NCI-H1417 (cell line): ENCODE measurements around the gene SH2D3A.

ENCODE experiments used
- DNase-seq, 3 experiments: peaks; one replicate each; lab custom pipeline; 2025; lab: John Stamatoyannopoulos, UW

The SH2D3A gene

DNA sequence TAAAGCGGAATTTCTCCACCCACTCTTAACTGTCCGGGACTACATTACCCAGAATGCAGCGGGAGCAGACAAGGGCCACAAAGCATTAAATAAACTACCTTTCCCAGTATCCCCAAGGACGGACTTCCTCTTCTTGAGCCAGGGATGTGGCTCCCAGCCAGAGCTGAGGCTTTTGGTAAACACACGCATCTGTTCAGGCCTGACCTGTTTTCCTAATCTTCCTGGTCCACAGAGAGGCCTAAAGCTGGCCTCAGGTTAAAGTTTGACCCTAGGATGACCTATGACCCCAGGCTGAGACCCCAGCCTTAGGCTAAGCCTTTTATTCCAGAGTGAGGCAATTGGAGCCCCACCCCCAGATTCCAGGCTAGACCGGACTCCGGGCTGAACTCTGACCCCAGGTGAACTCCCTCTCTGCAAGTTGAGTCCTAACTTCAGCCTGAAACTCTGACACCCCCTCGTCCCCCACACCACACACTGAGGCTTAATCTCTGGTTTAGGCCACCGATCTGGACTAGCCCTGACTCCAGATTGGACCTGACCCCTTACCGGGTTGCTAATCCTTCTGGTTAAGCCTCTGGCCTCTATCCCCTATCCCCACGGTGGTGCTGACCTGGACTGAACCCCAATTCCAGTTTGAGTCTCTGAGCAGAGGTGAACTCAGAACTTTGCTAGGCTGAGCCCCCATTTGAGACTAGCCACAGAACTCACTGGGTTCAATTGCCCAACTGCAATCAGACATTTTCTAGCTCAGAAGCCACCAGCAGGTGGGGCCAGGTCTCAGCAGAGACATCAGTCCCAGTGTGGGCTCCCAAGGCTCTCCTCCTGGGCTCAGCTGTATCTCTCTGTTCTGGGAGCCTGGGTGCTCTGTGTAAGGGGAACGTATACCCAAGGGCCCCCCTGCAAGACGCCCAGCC, 29.1 kb downstream of the SH2D3A start:
- DNase-seq = peak in 2 of 3 experiments; percentile 57 to 61

DNA sequence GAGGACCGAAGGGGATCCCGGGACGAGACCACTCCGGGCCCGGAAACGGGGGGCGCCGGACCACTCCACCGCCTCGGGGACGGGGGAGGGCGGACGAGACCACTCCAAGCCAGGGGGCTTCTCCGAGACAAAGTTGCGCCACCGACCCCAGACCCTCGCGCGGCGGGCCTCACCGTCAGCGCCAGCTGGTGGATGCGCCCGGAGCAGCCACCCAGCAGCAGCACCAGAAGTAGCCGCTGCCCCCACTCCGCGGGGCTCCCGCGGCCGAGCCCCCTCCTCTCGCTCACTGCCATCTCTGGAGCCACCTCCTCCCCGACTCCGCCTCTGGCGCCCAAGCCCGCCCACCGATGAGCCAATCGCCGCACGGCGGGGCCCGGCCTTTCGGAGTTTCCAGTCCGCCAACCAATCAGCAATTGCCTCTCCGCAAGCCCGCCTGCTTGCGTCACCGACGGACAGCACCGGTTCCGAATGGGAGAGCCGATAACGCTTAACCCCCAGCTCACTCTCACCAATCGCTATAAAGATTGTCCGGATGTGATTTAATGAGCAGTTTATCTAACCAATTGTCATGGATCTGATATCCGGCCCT, 29.9 kb downstream of the SH2D3A start, which contains the start of gene GPR108:
Gene GPR108, minus strand, starts transcription at position 297 of the 589 bp plus-strand sequence. Its CDS starts 4 bp downstream, at position 293.
- peak; percentile 66 to 100 (median 99) for DNase-seq

DNA sequence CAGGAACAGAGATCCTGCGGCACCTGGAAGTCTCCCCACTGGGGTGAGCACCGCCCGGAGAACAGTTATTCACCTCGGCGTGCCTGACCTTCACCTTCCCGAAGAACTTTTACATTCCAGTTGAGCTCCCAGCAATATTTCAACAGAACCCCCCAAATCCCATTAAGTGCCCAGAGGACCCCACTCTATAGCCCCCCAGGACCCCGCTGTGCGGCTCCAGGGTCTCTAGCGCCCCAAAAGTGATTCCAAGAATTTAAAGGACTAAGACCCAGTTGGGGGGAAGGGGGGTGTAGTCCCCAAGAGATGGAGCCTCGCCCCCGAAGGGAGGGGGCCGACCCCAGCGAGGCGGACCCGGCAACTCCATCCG, 30.3 kb downstream of the SH2D3A start:
- DNase-seq = peak in 2 of 3 experiments; percentile 73 to 78

DNA sequence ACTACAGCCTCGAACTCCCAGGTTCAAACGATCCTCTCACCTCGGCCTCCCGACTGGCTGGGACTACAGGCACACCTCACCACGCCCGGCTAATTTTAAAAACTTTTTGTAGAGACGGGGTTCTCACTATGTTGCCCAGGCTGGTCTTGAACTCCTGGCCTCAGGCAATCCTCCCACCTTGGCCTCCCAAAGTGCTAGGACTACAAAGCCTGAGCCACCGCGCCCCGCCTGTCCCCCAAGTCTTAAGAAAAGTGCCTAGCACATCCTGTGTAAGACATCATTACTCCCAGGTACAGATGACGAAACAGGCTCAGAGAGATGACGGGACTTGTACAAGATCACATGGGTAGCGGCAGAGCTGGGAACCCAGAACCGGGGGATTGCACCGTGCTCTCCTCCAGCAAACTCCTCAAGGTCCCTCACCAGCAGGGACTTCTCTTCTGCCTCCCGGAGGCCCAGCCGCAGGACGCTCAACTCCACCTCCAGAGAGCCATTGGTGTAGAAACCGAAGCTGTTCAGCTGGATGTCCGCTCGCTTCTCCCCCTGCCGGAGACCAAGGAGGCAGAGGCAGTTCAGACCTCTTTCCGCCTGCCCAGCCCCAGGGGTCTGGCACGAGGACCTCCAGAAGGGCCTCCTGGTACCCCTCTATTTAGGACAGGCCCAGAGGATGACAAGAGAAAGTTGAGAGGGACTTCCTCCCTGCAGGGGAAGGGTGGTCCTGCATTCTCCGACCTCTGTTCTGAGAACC, 30.9 kb downstream of the SH2D3A start:
- DNase-seq = peak in 2 of 3 experiments; percentile 73 to 78

DNA sequence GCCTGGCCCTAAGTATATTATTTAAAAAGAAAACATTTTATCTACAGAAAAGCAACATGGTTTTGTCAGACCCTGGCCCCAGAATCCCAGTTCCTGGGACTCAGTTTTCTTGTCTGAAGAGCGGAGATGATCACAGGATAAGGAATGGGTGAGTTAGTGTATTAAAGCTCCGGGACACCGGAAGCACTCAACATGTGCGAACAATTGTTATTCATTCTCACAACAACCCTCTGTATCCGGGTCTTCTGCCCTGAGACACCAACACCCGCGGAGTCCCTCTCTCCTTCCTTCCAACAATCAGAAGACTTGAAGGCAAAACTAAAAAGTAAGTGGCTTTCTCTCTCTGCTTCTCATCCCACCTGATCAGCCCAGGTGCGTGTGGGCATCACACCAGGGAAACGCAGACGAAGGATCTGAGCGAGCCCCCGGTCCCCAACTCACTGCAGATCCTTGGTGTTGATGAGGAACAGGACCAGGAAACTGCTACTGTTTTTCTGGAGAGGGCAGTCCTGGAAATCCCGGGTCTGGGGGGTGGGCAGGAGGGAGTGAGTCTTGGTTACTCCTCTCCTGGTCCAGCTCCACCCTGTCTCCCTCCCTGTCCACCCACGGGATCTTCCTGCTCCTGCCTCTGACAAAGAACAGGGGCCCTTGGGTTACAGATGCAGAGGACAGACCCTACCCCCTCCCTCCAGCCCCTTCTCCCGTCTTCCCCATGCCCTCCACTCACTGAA, 31.9 kb downstream of the SH2D3A start:
- no peak for DNase-seq

GRCh38 chr19:6734096-6734696, 33.0 kb downstream of the SH2D3A start:
- DNase-seq = no peak

DNA sequence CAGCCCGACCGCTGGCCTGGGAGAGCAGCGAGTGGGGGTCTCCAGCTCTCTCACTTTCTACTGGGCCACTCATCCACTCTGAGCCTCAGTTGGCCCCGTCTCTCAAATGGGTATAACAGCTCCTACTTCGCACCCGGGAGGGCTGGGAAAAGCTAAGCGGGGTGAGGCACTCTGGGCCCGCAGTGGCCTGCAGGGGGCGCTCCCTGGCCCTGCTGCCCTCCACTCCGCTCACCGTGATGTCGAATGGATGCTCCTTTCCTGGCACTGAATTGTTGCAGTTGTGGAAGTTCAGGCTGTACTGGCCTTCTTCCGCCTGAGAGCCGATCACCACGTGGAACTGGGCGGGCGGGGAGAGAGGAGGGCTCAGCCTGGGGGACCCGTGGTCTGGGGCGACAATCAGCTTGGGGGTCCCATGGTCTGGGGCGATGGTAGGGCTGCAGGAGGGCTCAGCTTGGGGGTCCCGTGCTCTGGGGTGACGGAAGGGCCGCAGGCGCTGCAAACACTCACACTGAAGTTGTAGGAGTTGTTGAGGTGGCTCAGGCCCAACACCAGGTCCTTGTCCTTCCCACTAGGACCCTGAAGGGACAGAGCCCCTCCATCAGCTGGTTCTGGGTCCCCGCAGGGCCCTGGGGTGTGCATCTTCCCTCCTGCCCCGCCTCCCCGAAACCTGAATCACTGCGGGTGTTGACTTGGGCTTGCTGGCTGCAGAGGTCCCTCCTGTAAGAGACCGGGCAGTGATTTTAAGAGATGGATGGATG, 33.7 kb downstream of the SH2D3A start:
- no peak for DNase-seq

DNA sequence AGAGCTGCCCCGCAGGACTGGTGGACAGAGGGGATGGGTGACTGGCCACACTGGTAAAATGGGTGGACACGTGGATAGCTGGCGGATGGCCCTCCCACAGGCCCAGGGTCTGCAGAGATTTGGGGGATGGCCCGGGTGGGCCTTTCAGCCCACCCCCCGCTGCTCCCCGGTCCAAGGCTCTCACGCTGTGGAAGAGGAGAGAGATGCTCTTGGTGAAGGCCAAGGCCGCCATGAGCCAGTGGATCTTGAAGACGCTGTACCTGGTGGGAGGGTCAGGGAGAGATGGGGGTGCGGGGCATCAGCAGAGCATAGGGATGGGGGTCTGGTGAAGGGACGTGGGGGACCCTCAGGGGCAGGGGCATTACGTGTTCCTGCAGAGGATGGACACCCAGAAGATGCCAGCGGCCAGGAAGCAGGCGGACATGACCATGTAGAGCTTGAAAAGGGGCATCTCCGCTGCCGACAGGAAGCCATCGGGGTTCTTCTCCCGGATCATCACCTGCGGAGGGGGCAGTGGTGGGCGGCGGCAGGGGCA, 34.4 kb downstream of the SH2D3A start:
- no peak for DNase-seq

- DNase-seq = no peak
These were observed 35.4 kb downstream of the SH2D3A start for GRCh38 chr19:6731822-6732221.

- no peak for DNase-seq
These were observed 36.1 kb downstream of the SH2D3A start for GRCh38 chr19:6730941-6731670.

DNA sequence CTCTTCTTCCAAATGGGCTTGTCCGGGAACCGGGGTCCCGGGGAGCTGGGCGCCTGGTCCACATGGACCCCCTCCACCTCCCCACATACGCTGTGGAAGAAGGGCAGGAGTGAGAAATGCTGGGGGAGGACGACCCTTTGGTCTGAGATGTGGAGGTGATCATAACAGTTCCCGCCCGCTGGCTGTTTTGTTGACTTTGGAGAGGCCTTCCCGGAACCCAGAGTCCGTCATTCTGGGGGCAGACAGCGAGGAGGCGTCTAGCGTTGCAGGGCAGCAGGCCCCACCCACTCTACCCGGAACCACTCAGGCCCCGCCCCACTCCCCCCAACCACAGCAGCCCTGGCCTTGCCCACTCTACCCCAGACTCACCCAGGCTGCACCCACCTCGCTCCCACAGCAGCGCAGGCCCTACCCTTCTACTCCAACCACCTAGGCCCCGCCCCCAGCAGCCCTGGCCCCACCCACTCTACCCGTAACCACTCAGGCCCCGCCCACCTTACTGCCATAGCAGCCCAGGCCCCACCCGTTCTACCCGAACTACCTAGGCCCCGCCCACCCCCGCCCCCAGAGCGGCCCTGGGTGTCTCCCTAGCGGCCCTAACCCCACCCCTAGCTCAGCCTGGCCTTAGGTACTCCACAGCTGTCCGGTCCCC, 37.0 kb downstream of the SH2D3A start:
- no peak for DNase-seq

GRCh38 chr19:6729573-6730152, 37.6 kb downstream of the SH2D3A start:
- no peak for DNase-seq

DNA sequence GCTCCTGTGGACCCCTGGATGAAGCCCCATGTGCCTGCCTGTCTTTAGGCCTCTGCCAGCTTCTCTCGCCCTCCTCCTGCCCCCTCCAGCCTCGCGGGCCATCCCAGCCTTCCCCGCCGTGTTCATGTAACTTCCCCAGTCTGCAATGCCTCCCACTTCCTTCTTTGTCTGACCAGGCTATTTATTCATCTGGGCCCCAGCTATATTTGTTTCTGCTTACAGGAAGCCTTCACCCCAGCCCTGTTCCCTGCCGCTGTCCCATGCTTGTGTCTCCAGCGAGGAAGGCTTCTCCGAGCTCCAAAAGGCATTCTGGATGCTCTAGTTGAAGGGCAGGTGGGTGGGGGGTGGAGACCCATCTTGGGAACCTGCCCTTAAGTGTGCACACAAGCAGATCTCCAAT, 38.9 kb downstream of the SH2D3A start:
- no peak for DNase-seq

- no peak for DNase-seq
These were observed 41.6 kb downstream of the SH2D3A start for GRCh38 chr19:6725513-6726231.

DNA sequence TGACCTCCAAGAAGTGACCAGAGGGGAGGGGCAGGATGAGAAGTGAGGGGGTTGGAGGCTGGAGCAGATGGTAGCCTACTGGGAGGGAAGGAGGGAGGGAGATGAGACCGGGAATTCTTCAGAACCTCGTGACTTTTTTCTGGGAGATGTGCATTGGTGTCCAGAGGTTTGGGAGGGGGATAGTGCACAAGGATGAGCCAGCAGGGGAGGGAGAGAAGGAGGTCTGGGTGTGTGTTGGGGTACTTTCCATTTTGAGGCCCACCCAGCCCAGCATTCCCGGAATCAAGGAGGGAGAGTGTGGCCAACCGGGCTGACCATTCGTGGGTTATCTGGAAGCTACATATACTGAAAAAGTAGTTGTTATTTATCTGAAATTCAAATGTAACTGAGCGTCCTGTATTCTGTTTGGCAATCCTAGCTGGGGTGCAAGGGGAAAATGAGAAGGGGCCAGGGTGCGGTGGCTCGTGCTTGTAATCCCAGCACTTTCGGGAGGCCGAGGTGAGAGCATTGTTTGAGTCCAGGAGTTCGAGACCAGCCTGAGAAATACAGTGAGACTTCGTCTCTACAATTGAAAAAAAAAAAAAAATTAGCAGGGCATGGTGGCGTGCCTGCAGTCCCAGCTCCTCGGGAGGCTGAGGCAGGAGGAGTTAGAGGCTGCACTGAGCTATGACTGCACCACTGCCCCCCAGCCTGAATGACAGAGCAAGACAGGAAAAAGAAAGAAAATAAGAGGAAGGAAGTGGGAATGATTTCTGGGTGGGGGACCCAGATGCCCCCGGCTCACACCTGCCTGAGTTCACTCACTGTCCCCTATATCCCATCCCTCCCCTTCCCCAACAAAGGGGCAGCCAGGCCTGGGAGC, 42.4 kb downstream of the SH2D3A start:
- no peak for DNase-seq

DNA sequence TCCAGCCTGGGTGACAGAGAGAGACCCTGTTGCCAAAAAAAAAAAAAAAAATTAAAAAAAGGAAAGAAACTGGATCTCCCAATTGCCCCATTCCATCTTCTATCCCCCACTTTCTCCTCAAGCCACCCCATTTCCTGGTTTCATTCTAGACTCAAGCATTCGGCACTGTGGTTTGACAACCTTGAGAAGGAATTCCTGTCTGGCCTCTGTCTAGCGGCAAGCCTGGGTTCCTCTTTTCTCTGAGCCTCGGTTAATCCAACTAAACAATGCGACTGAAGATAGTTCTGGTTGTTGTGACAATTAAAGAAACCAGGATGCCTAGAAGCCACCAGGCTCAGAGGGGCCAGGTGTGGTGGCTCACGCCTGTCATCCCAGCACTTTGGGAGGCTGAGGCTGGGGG, 43.5 kb downstream of the SH2D3A start:
- DNase-seq = no peak

- DNase-seq = no peak
These were observed 44.1 kb downstream of the SH2D3A start for GRCh38 chr19:6723108-6723618.
